Measurements from ENCODE around the gene AKNAD1. TPM values are rescaled to one million over a fixed set of nuclear protein-coding genes. Genes with fewer than 3 reads are reported as not detected.
"Not testable (repeated sequence)": the region's sequence is repeated elsewhere in the genome, so short reads cannot be mapped to it uniquely, and the experiment has no call there.

AKNAD1 gene, protein sequence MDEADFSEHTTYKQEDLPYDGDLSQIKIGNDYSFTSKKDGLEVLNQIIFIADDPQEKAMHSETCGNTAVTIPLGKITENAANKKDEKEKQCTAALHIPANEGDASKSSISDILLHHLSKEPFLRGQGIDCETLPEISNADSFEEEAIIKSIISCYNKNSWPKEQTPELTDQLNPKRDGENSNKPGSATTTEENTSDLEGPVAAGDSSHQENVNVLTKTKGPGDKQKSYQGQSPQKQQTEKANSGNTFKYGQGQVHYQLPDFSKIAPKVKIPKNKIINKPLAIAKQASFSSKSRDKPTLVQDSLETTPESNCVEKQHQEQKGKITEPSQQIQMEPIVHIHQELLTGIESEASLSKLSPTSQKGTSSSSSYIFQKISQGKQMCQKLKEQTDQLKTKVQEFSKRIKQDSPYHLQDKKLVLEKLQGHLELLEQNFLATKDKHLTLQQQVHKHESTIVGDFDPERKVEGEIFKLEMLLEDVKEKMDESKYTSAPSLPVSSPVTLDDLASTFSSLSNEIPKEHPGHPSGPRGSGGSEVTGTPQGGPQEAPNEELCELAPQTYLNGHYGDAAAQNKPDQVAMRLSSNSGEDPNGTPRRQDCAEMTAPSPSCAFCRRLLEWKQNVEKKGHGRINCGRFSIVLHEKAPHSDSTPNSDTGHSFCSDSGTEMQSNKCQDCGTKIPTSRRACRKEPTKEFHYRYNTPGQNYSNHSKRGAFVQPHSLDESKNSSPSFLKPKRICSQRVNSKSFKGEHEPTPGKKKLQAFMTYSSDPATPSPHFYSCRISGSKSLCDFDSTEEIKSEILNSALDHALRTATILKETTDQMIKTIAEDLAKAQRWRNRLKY
- total RNA-seq (2014; rRNA removed) = 0.58 and 2.7 TPM in 2 replicates
- 1.5 TPM for polyA plus RNA-seq (2012)

DNA sequence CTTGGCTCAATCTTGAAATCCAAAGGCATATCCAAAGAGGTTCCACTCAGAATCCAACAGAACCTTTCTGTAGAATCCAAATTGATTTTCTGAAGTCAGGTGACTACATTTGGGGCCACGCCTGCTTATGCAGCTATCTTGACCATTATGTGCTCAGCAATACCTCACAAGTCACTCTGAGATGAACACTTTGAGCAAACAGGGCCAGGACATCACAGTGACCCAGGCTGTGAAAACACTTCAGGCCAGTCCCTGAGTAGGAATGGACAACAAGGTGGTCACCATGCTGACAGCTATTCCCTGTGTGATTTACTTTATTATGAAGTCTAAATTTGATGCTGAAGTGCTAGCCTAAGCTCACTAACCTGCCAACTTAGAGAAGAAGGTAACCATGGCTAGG, at the start of gene AKNAD1:
AKNAD1 (minus strand) TSS at position 101 of the 400 bp plus-strand sequence. CDS start 4,430 bp downstream, outside the sequence.
- no peak for DNase-seq (ENCODE audit: low read depth)

DNA sequence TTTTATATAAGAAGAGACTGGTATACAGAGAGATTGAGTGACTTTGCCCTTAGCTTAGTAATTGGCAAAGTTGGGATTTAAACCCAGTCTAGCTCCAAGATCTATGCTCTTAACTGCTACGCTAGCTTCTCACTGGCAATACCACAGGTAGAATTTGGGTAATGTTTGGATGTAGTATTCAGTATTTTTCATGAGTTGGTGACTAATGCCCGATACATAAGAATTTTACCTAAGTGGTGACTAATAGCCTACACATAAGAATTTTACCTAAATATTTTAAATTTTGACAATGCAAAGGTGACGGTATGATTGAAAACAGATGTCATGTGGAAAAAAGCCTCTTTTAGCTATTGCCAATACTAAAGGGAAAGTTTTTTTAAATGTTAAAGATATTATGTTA, 44.2 kb upstream of the AKNAD1 start:
- DNase-seq (ENCODE audit: low read depth) = no peak

DNA sequence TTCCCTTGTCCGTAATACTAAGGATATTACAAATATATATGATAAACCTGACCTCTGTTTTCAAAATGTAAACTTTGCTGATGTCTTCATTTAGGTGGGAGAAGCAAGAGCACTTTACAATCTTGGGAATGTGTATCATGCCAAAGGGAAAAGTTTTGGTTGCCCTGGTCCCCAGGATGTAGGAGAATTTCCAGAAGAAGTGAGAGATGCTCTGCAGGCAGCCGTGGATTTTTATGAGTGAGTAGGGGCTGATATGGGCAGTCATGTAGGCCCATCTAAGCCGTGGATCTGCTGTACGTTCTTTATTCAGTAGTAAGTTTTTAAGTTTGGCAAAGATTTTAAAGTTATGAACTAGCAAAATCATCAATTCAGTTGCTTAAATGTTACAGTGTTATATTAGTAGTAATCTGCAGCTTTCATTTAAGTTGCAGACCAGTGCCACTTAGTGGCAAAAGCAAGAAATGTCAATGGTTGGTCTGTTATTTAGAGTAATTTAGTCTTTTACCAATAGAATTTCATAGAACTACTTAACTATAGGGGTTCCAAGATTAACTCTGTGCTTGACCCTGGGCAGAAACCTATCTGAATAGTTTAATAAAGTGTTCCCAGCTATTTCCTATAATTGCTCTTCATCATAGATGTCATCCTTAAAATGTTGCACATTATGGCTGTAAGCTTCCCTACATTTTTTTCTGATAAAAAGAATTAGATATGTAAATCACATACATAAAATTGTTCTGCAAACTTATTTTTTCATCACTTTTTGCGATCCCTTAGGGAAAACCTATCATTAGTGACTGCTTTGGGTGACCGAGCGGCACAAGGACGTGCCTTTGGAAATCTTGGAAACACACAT, 41.2 kb upstream of the AKNAD1 start:
- DNase-seq (ENCODE audit: low read depth) = peak; percentile 72

DNA sequence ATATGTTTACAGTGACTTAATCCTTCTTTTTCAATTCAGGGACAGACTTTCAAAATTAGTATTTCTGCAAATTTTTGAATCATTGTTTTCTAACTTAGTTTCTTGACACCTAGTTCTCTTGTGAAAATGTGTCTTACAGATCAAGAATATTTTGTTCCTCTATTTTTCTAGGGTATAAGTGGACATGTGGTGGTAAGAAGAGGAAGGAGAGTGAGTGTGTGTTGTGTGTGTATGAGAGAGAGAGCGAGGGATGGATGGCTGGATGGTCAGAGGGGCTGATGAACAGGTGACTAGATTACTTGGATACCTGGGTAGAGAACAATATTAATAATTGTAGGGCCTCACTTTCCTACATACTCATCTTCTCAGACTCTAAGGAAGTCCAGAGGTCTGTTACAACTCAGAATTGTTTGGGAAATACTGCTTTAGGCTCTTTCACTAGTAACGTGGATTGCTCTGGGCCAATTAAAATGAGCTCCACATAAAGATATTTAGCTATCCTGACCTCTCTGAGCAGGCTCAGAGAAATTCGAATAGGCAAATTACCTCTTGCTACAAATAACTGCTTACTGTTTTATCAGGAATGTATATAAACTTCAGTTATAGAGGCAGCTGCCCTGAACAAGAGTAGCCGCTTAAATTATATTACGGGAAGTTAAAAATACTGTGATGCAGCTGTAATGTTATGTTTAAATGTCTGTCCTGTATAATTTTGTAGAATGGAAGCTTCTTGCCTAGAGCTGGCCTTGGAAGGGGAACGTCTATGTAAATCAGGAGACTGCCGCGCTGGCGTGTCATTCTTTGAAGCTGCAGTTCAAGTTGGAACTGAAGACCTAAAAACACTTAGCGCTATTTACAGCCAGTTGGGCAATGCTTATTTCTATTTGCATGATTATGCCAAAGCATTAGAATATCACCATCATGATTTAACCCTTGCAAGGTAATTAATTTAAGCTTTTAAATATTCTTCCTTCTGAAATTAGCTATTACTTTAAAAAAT, 39.6 kb upstream of the AKNAD1 start:
- DNase-seq (ENCODE audit: low read depth) = peak; percentile 40

DNA sequence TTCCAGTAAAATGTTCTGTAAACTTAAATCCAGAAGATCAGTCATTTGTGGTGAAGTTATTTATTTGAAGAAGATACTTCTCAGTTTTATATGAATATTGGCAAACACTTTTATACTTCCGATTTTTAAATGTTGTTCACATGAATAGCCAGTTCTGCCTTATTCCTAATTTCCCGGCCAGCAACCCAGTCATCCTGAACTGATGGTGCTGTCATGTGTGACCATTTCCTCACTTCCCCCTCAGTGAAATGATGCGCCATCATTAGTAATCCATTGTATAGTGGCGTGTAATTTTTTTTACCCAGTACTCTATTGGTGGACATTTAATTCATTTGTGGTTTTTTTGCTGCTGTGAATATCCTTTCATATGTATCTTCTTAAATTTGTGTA, 36.2 kb upstream of the AKNAD1 start:
- peak; percentile 73 for DNase-seq (ENCODE audit: low read depth)

DNA sequence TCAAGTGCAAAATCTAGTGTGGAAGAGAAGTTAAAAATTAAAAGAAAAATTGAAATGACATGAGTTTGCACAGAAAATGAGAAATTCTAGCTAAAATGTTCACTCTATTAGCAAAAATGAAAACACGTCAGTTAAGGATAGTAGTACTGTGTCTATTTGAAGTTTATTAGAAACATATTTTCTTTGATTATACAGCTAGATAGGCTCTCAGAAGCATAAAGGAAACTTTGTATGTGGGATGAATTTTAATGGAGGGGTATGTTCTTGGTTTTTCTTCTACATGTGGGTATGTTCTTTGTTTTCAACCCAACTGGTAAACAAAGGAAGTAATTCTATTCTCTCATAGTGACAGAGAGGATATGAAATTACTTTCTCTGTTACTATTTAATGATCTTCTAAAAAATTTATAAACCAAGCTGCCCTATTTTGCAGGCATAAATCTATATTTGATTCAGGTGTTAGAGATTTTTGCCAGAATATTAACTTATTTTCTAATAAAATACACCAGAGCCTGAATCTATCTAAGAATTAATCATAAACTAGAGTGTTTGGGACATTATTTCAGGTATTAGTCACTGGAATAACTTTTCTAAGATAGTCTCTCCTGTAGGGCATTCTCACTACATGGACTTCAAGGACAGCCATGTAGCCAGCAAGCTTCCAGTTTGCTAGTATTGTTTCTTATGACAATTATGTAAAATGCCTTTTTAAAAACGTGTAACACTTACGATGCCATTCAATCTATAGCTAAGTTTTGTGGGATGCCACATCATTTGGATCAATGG, 35.7 kb upstream of the AKNAD1 start:
- peak; percentile 49 for DNase-seq (ENCODE audit: low read depth)

DNA sequence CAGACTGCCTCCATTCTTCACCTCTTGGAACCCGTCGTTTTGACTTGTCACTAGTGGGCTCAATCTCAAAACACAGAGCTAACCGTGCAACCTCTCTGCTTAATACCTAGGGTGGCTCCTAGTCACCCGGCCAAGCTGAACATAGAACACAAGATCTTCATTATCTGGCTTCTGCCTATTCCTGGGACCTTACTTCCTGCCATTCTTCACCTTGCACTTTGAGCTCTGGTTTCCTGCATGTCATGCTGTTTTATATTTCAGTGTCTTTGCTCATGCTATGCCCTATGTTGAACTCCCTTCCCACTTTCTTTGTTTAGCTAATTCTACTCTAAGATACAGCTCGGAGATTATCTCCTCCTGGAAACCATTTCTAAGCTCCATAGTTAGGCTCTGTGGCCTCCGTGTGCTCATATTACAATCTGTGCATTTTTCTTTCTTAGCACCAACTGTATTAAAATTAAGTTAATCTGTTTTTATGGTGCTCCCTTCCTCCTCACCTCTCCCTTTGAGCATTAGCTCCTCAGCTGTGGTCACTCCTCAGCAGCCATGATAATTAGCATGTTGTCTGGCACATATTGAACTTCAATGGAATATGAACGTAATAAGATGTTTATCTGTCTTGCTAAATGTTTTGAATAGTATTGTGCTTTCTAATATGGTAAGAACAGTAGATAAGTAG, 33.0 kb upstream of the AKNAD1 start:
- DNase-seq (ENCODE audit: low read depth) = no peak

DNA sequence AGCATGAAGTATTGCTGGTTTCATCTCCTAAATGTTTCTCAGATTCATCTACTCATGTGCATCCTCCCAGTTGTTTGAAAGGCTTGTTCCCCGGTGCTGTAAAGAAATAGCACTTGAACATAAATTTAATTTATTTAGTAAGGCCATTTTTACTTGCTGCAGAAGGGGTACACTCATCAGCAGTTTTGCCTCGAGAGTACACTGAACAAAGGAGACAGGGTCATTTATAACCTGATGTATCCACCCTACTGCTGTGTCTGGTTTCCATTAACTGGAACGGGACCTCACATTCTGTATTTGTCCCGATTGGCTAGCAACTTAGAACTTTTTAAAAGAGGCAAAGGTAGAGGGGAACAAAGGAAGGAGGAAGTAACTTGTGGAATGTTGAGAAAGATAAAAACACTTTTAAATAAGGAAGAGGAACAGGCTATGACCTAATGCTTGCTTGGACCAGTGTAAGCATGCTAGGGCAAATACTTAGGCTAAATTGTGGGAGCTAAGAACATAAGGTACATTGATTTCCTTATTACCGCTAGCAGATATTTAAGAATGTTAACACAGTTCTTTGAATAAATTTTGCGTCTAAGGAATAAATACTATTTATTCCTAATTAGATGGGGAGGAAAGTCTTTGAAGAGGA, 32.2 kb upstream of the AKNAD1 start:
- DNase-seq (ENCODE audit: low read depth) = not testable (repeated sequence)

DNA sequence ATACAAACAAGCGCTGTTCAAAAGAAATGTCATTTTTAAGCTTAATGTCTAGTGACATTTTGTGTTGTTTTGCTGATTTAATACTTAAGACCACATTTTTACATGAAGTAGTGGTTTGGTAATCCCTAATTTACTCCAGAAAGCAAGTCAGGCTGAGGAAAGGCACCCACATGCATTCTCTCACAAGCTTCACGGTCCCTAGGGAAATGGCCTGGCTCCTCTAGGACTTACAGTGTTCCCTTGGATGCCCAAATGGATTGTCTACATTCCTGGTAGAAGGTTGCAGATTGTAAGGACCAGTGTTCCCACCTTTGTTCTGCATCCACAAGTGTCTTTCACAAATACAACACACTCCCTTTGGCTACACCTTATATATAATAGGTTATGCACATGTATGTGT, 29.4 kb upstream of the AKNAD1 start:
- no peak for DNase-seq (ENCODE audit: low read depth)

DNA sequence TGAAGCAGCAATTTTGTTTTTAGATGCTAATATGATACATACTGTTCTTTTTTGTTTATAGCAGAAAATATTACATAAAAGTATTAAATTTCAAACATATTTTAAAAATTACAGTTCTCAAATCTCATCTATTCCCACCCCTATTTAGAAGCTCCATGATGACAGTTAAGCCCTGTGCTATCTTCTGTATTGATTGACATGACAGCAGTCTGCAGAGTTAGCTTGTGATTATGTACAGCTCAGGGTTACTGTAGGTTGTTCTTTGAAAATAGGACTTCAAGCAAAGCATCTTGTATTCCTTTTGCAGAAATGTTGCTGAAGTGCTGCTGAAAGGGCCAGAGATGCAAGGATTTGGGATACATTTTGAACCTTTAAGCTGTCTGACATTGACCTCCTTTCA, 28.1 kb upstream of the AKNAD1 start:
- DNase-seq (ENCODE audit: low read depth) = peak; percentile 70

DNA sequence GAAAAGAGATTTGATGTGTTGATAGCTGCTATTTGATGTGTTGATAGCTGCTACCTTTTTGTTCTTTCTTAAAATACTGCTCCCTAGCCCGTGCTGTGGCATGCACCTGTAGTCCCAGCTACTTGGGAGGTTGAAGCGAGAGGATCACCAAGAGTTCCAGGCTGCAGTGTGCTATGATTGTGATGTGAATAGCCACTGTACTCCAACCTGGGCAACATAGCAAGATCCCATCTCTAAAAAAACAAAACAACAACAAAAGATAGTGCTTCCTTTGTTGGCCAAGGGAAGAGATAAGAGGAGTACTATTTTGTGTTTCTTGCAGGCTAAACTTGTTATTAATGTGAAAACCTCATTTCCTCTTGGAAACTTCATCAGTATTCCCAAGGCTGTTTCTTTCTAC, 25.9 kb upstream of the AKNAD1 start:
- no peak for DNase-seq (ENCODE audit: low read depth)

DNA sequence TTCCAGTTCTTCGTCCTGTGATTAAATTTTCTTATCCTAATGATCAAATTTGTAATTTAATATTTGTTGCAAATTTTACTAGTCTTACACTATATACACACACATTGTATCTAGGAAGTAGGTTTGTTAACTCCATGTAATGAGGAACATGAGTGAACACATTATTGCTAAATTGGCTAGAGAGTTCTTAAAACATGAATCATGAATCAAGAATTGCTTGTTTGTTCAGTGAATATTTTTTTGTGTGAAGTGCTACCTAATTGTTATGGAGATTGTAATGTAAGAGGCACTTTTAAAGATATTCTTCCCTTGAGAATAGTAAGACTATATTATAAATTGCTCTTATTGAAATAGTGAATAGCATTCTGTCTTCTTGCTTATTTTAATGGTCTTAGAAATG, 24.5 kb upstream of the AKNAD1 start:
- peak; percentile 59 for DNase-seq (ENCODE audit: low read depth)

DNA sequence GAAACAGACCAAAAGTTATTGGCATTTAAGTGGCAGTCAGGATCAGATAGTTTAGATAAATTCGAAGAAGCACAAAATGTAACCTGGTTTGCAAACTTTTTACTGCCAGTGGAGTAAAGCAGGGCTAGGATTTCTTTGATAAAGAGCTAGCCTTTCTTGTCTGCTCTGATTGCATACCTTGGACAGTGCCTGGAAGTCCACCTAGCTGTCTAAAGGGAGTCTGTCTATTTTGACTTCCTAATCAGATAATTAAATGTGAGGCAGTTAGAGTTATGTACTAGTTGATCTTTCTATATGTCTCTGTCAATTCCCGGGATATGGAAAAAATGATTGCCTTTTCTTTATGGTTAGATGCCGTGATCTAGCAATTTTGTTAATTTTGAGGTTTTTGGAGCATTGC, 24.0 kb upstream of the AKNAD1 start:
- no peak for DNase-seq (ENCODE audit: low read depth)

DNA sequence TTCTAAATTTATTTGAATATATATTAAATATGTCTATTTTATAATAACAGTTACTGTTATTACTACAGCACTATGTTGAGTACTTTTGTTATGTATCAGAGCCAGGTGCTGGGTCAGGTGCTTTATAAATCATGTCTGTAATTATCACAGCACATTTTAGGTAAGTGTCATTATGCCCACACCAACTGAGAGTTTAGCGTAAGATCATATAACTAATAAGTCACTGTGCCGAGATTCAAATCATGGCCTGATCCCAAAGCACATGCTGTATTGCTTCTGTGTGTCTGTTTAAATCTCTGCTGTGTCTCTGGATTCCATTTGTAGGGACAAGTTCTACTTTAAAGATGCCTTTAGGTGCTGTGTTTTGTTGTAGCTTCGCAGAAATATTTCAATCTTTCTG, 21.8 kb upstream of the AKNAD1 start:
- DNase-seq (ENCODE audit: low read depth) = peak; percentile 48

DNA sequence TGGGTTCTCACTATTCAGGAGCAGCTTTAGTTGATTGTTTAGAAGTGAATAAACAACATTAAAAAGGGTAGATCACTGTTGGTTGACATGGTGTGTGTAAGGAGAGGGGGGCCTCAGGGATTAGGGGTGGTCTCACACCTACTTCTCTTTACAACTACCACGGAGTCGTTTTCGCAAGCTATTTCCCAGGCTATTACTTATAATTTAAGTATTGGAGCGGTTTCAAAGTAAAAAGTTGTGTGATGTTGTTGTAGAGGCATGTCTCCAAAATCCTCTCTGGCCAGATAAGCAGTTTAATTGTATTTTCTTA, 21.2 kb upstream of the AKNAD1 start:
- no peak for DNase-seq (ENCODE audit: low read depth)

DNA sequence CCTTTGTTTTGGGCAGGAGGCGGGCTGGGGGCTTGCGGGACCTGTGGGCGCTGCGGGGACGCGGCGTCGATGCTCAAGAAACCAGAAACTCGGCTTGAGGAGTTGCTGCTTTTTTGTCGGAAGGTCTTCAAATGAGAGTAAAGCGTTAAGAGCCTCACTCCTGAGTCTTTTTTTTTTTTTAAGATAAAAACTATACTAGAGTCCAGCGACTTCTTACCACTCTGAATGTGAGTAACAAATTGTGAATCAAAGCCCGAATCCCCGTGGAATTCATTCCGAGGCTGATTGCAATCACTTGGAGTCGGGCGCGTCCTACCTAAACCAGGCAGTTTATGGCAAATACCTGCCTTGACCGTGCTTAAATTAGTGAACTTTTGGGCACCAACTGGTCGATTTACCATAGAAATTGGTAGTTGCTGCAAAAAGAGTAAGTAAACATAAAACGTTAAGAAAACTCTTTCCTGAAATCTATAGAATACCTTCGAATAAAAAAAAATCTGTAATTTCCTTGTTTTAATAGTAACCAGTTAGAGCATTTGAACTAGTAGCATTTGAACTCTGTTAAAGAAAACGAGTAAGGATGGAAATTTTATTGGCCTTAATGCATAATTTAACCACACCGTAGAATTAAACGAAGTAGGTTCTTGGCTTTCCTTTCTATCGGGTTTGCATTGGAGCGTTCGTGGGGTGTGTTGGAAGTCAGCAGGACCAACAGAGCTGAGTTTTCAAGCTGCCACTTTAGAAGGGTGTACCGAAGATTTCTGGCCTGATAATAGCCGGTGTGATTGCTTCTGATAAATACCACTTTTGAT, 20.7 kb upstream of the AKNAD1 start:
- DNase-seq (ENCODE audit: low read depth) = peak; percentile 45

DNA sequence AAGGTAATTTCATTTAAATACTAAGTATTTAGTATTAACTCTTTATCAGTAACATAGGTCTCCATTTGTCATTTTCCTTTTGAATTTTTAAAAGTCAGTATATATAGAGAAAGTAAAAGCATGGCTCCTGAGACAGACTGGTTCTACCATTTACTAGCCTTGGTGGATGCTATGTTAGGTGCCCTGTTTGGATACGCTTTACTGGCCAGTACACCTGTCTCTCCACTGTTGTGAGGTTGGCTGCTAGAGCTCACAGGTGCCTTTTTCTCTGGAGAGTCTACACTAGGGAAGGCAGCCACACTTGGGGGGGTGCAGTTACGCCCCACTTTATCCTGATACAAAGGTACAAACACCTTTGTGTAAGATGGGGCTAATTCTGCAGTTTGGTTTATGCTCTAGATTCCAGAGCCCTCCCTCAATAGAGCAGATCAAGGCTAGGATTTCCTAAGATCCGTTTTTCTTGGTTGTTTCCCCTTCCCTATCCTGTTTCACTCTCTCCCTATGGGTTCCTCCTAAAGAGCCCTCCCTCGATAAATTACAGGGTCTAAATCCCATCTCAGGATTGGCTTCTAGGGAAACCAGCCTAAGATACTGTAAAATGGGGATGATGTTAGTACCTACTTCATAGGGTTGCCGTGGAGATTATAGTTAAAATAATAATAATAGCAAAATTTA, 14.3 kb upstream of the AKNAD1 start:
- DNase-seq (ENCODE audit: low read depth) = no peak

Data from LHCN-M2 (cell line).